ENCODE results near the gene ESR1.

Gene ESR1

GRCh38 chr6:152124429-152125074 is 317.1 kb downstream of the ESR1 start:
- no peaks in the 10 kb centered on the region for H3K36me3 ChIP-seq (ENCODE audit: control insufficient read depth, insufficient read depth, low read length)
- H3K27ac ChIP-seq = no peak overlapping the region
- H2AFZ ChIP-seq = no peak overlapping the region
- H3K9me3 ChIP-seq (ENCODE audit: control insufficient read depth, low read length) = no peaks in the 10 kb centered on the region
- no peaks in the 10 kb centered on the region for H3K4me1 ChIP-seq
- H3K4me3 ChIP-seq (ENCODE audit: low read depth, low read length) = no peak overlapping the region
- H3K4me2 ChIP-seq (ENCODE audit: low read length) = no peak overlapping the region
- H3K27me3 ChIP-seq (ENCODE audit: control insufficient read depth, insufficient read depth, low read length) = no peaks in the 10 kb centered on the region
- H3K79me2 ChIP-seq = no peaks in the 10 kb centered on the region
- TF ChIP-seq CTCF (IDR thresholded peaks at IDR 0.05) = peak; percentile 42
- H3K9ac ChIP-seq = no peak overlapping the region

- no peak for TF ChIP-seq CTCF (IDR thresholded peaks at IDR 0.05)
- H3K27ac ChIP-seq = no peak overlapping the region
- no peaks in the 10 kb centered on the region for H3K4me1 ChIP-seq
- no peak overlapping the region for H3K4me2 ChIP-seq (ENCODE audit: low read length)
- H3K9ac ChIP-seq = no peak overlapping the region
- H3K79me2 ChIP-seq = no peaks in the 10 kb centered on the region
- no peaks in the 10 kb centered on the region for H3K9me3 ChIP-seq (ENCODE audit: control insufficient read depth, low read length)
- H3K4me3 ChIP-seq (ENCODE audit: low read depth, low read length) = no peak overlapping the region
- H3K36me3 ChIP-seq (ENCODE audit: control insufficient read depth, insufficient read depth, low read length) = no peaks in the 10 kb centered on the region
- no peak overlapping the region for H2AFZ ChIP-seq
- no peaks in the 10 kb centered on the region for H3K27me3 ChIP-seq (ENCODE audit: control insufficient read depth, insufficient read depth, low read length)
Measured at GRCh38 chr6:152127432-152128165, 320.1 kb downstream of the ESR1 start.

GRCh38 chr6:152129691-152130151 is 322.2 kb downstream of the ESR1 start:
- Histone ChIP-seq H3K27ac (peak overlapping the region; percentile 55), H3K79me2 (no peaks in the 10 kb centered on the region), H3K4me3 (ENCODE audit: low read depth, low read length) (no peak overlapping the region), H3K4me1 (no peaks in the 10 kb centered on the region), H3K9ac (no peak overlapping the region), H3K9me3 (ENCODE audit: control insufficient read depth, low read length) (no peaks in the 10 kb centered on the region), H3K27me3 (ENCODE audit: control insufficient read depth, insufficient read depth, low read length) (no peaks in the 10 kb centered on the region), H2AFZ (no peak overlapping the region), H3K4me2 (ENCODE audit: low read length) (no peak overlapping the region), H3K36me3 (ENCODE audit: control insufficient read depth, insufficient read depth, low read length) (no peaks in the 10 kb centered on the region)
- TF ChIP-seq CTCF (IDR thresholded peaks at IDR 0.05) = no peak

DNA sequence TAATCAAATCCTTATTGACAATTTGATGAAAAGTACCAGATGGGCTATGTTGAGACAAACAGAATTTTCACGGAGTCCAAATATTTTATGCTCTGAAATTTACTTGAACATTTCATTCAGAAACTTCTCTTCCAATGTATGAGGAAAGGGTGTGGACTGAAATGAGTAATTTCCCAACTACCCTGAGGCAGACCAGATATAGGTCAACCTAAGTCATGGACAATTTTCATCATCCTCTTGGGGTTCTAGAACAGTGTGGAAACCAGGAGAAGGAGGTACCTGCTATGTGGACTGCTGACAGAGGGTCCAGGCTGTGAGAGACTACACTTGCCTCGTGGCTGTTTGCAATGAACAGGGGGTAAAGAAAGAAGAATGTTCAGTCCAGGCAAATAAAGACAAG is 323.0 kb downstream of the ESR1 start:
- Histone ChIP-seq H3K27ac (no peak overlapping the region), H3K36me3 (ENCODE audit: control insufficient read depth, insufficient read depth, low read length) (no peaks in the 10 kb centered on the region), H3K9me3 (ENCODE audit: control insufficient read depth, low read length) (no peaks in the 10 kb centered on the region), H3K79me2 (no peaks in the 10 kb centered on the region), H3K4me2 (ENCODE audit: low read length) (no peak overlapping the region), H3K9ac (no peak overlapping the region), H3K4me3 (ENCODE audit: low read depth, low read length) (no peak overlapping the region), H3K4me1 (no peaks in the 10 kb centered on the region), H3K27me3 (ENCODE audit: control insufficient read depth, insufficient read depth, low read length) (no peaks in the 10 kb centered on the region), H2AFZ (no peak overlapping the region)
- TF ChIP-seq CTCF (IDR thresholded peaks at IDR 0.05) = no peak
